Ishikawa (cell line): ENCODE measurements around the gene TMEM30B.

Experiments
- CEBPB ChIP-seq: IDR thresholded peaks from 2 replicates; pipeline ENCODE4 v1.6.1; 2012
- CREB1 ChIP-seq: IDR thresholded peaks from 2 replicates; pipeline ENCODE4 v1.6.1; 2012; ENCODE audit warnings: low read depth
- EGR1 ChIP-seq: IDR thresholded peaks from 2 replicates; pipeline ENCODE4 v1.6.1; 2012
- EP300 ChIP-seq: IDR thresholded peaks from 2 replicates; pipeline ENCODE4 v1.6.1; 2012; ENCODE audit warnings: borderline replicate concordance
- FOXM1 ChIP-seq: IDR thresholded peaks from 2 replicates; pipeline ENCODE4 v1.6.1; 2012; ENCODE audit warnings: low read depth, borderline replicate concordance
- NFIC ChIP-seq: IDR thresholded peaks from 2 replicates; pipeline ENCODE4 v1.6.1; 2012
- RAD21 ChIP-seq: IDR thresholded peaks from 2 replicates; pipeline ENCODE4 v1.6.1; 2012; ENCODE audit warnings: low read depth
- REST ChIP-seq: IDR thresholded peaks from 2 replicates; pipeline ENCODE4 v1.6.1; 2012; ENCODE audit warnings: low read depth, mild to moderate bottlenecking
- TAF1 ChIP-seq: IDR thresholded peaks from 2 replicates; pipeline ENCODE4 v1.6.1; 2012; ENCODE audit warnings: low read depth, mild to moderate bottlenecking
- TCF12 ChIP-seq: IDR thresholded peaks from 2 replicates; pipeline ENCODE4 v1.6.1; 2012; ENCODE audit warnings: low read depth
- TEAD4 ChIP-seq: IDR thresholded peaks from 2 replicates; pipeline ENCODE4 v1.6.1; 2012
- USF1 ChIP-seq: IDR thresholded peaks from 2 replicates; pipeline ENCODE4 v1.6.1; 2012
- YY1 ChIP-seq: IDR thresholded peaks from 2 replicates; pipeline ENCODE4 v1.6.1; 2012; ENCODE audit warnings: low read depth
- ZBTB7A ChIP-seq: IDR thresholded peaks from 2 replicates; pipeline ENCODE4 v1.6.1; 2012; ENCODE audit warnings: low read depth
- TF ChIP-seq, protein P1 (sequence below): IDR thresholded peaks from 2 replicates; pipeline ENCODE4 v1.6.1; 2012

The TMEM30B gene

DNA sequence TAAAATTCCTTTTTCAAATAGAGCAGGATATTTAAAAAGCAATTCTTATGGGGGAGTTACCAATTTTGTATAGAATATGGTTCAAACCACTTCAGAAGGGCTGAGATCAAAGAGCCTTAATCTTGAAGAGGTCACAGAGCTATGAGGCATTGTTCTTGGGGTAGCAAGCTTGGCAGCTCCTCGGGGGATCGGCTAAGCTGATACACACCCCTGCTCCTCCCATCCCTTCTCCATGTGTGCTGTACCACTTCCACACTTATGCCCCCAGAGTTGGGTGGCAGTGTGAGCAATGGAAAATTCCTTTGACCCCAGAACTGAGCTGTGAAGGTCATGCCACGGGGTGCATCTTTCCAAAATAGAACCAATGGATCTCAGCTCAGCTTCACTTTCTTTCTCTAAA, 15.0 kb upstream of the TMEM30B start:
- TF ChIP-seq NFIC = no peak
- no peak for TF ChIP-seq TEAD4
- TF ChIP-seq CREB1 = no peak
- TF ChIP-seq EP300 = no peak
- TF ChIP-seq TAF1 = no peak
- no peak for TF ChIP-seq RAD21
- no peak for TF ChIP-seq YY1
- no peak for TF ChIP-seq CEBPB
- TF ChIP-seq EGR1 = no peak
- no peak for TF ChIP-seq USF1
- TF ChIP-seq ZBTB7A = no peak
- TF ChIP-seq, protein P1, sequence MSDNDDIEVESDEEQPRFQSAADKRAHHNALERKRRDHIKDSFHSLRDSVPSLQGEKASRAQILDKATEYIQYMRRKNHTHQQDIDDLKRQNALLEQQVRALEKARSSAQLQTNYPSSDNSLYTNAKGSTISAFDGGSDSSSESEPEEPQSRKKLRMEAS = no peak
- no peak for TF ChIP-seq TCF12
- TF ChIP-seq REST = no peak

GRCh38 chr14:61290701-61291100, 9.6 kb upstream of the TMEM30B start:
- TF ChIP-seq EP300 (no peak), YY1 (no peak), CEBPB (no peak), EGR1 (no peak), CREB1 (no peak), USF1 (no peak), RAD21 (no peak), TAF1 (no peak), REST (no peak), TCF12 (no peak), TEAD4 (no peak), NFIC (no peak), ZBTB7A (no peak)
- TF ChIP-seq, protein P1 = no peak

DNA sequence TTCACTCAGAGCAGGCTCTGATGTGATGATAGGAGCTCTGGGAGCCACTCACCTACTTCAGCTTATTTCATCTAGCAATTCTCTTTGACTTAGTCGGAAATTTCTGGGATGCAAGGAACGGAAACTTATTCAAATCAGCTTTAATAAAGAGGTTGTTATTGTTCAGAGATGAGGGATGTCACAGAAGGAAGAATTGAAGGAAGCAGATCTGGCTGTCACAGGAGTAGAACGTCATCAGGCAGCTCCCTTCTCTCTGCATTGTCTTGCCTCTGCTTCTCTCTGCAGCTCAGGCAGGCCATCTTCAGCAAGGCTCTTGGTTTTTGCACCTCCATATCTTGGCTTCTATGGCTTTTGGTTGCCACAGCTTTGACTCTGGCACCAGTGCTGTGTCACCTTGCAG, 7.6 kb upstream of the TMEM30B start:
- TF ChIP-seq CREB1 (no peak), USF1 (no peak), TCF12 (no peak), TAF1 (no peak), TEAD4 (no peak), NFIC (no peak), EP300 (no peak), CEBPB (no peak)

DNA sequence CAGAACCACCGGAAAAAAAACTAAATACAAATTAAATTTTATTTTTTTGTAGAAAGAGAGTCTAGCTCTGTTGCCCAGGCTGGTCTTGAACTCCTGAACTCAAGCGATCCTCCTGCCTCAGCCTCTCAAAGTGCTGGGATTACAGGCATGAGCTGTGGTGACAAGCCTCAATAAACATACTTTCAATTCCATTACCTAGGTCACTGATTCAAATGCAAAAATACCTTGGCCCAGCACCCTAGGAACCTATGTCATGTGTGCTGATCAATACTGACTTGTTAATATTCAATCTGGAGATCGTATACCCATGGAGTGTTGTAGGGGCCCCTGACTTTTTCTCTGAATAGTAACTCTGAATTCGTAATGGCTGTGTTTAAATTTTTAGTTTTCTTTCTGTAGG, 7.1 kb upstream of the TMEM30B start:
- no peak for TF ChIP-seq RAD21
- TF ChIP-seq, protein P1 = no peak
- no peak for TF ChIP-seq YY1
- TF ChIP-seq ZBTB7A = no peak
- TF ChIP-seq NFIC = no peak
- no peak for TF ChIP-seq TEAD4
- TF ChIP-seq EGR1 = no peak
- no peak for TF ChIP-seq EP300
- TF ChIP-seq REST = no peak
- TF ChIP-seq CREB1 = no peak
- no peak for TF ChIP-seq USF1
- TF ChIP-seq CEBPB = no peak
- TF ChIP-seq TAF1 = no peak
- TF ChIP-seq TCF12 = no peak
- no peak for TF ChIP-seq FOXM1
